C4-2B (cell line): Measurements from ENCODE around the gene TLR3.

ENCODE experiments used
- ZFX ChIP-seq: fragments of 450-650 bp; IDR thresholded peaks from 2 replicates; pipeline ENCODE4 v1.6.1; 2017
- TF ChIP-seq, protein P1 (sequence below): fragments of 450-650 bp; conservative IDR thresholded peaks from 2 replicates; pipeline ENCODE4 v1.5.1; 2017; ENCODE audit warnings: mild to moderate bottlenecking

DNA sequence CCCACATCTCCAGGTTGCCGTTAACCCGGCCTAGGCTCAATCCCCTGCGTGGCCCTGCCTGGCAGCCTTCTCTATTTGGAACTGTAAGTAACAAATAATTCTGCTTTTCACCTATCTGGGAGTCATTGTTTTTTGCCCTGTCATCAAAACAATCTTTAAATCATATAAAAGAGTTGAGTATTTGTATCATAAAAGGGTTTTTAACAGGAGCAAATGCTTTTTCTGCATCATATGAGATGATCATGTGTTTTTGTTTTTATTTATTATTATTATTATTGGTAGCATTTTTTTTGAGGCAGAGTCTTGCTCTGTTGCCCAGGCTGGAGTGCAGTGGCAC is 10.0 kb upstream of the TLR3 start:
- TF ChIP-seq, protein P1, sequence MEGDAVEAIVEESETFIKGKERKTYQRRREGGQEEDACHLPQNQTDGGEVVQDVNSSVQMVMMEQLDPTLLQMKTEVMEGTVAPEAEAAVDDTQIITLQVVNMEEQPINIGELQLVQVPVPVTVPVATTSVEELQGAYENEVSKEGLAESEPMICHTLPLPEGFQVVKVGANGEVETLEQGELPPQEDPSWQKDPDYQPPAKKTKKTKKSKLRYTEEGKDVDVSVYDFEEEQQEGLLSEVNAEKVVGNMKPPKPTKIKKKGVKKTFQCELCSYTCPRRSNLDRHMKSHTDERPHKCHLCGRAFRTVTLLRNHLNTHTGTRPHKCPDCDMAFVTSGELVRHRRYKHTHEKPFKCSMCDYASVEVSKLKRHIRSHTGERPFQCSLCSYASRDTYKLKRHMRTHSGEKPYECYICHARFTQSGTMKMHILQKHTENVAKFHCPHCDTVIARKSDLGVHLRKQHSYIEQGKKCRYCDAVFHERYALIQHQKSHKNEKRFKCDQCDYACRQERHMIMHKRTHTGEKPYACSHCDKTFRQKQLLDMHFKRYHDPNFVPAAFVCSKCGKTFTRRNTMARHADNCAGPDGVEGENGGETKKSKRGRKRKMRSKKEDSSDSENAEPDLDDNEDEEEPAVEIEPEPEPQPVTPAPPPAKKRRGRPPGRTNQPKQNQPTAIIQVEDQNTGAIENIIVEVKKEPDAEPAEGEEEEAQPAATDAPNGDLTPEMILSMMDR: no peak
- TF ChIP-seq ZFX: no peak
